SH-SY5Y (cell line): Measurements from ENCODE around the gene PEX14.

Source experiments
- GATA2 ChIP-seq: IDR thresholded peaks from 2 replicates; pipeline ENCODE4 v1.6.1; 2011; ENCODE audit warnings: mild to moderate bottlenecking, low read depth, low read length
- GATA3 ChIP-seq: IDR thresholded peaks from 2 replicates; pipeline ENCODE4 v1.6.1; 2011; ENCODE audit warnings: low read depth, mild to moderate bottlenecking, low read length, moderate library complexity

PEX14 gene

DNA sequence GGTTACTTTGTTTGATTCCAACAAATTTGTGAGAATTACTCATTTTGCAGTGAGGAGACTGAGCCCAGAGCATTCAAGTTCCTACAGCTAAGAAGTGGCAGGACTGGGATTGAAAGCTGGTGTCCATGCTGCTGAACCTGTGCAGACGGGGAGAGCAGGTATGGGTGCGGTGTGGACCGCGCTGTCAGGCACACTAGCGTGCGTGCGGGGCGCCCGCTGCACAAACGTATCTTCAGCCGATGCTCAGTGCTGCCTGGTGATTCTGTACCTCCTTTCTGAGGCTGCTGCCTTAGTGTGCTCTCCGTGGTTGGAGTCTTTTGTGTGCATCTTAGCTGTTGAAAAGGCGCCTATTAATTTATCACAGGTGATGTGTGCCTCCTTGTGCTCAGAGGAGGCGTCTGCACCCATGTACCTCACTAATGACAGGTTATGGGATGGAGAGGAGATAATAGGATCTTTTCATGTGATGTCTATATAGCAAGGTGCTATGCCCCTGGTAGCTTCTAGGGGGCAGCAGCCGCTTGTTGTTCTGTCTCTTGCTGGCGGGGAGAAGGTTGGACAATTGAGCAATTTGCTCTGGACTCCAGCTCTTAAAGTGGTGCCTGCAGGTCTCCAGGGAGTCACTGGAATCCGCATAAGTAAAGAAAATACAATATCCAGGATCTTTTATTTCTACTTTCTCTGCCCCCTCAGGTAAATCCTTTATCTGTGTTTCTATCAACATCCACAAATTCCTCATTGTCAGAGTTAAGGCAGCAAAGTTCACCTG, 32.5 kb downstream of the PEX14 start:
- TF ChIP-seq GATA3 (no peak), GATA2 (no peak)

DNA sequence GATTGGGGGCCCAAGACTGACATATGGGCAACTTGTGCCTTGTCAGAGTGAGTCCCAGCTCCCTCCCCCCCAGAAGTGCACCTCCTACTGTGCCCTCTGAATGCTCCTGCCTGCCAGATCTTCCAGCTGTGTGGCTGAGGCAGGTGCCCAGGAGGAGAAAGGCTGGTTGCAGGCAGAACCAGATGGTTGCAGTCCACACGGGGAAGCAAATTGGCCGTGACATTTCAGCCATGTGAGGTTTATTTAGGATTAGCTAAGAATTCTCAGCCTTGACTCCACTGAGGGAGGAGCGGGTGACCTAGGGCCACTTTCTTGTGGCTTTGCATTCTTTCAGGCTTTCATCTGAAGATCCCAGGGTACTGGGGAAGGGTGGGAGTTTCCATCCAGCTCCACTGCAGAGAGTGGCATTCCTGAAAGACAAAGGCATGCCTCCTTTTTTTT, 33.8 kb downstream of the PEX14 start:
- TF ChIP-seq GATA3 = no peak
- TF ChIP-seq GATA2 = no peak

DNA sequence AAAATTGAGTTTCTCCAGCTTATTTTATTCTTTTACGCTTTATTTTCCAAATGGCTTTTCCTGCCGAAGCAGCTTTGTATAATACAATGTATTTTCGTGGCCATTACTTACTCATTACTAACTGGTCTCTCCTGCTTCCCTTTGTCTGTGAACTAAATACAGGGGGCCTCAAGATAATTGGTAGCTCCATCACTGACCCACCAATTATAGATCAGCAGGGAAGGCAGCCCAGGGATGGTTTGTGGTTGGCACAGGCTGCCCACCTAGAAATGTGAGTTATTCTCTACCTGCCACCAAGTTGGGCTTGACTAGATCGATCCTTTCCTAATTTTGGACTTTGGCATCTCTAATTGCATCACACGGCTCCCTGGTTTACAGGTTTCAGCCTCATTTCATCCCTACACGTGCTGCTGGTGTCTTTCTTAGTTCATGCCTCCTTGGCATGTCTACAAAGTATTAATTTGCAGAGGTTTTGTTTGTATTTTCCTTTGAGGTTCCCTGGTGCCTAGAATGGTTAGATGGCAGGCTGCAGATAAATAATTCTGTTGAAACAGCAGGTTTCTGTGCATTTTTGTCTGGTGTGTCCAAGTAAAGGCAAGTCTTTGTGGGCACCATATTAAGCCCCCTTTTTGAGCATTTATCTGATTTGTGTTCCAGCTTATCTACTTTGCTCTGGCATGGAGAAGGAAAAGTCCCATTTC, 35.2 kb downstream of the PEX14 start:
- TF ChIP-seq GATA2 (no peak), GATA3 (no peak)

DNA sequence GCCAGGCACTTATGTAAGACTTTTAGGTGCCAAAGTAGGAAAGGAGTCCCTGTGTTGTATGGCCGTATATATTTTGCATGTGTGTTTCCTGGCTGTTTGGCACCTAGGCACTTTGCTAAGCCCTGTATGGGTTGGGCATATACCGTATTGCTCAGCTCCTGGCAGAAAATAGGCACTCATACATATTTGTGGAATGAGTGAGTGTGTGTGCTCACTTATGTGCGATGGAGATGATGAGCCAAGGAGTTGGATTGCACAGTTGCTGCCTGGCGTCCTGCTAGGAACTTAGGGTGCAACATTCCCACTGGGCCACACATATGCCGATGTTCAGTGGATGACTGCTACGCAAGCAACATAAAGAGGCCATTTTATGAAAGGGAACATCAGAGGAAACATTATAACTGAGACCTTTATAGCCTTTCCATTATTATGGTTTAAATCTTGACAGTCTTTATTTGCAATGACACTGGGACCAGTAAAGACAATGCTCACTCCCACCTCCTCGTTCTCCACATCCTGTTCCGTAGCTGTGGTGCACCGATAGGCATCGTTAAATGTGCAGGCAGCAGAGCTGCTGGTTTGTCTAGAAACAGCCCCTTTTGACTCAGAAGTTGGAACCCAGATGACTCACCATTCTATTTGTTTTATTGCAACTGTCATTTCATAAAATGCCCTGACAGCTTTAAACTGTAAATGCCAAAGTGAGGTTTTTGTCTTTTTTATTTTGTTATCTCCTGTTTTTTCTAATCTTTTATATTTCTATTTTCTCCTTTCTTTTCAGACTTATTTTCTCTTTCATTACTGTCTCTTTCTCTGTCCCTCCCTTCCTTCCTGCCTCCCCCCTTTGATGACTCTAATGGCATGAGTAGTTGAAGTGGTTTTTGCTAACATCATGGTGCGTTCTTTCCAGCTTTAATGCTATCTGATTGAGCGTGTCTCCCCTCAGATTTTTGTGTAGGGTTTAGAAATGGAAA, 36.1 kb downstream of the PEX14 start:
- TF ChIP-seq GATA3 (no peak), GATA2 (no peak)

DNA sequence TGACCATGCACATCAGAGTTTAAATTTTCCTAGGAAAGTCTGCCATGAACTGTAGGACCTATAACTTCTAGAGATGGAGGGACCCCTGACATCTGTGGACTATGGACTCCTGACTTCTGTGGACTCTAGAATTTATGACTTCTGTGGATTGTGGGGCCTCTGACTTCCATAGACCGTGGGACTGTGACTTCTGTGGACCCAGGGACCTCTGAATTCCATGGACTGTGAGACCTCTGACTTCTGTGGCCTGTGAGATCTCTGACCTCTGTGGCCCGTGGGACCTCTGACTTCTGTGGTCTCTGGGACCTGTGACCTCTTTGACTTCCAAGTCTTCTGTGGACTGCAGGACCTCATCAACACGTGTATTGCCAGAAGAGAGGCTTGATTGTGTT, 36.7 kb downstream of the PEX14 start:
- no peak for TF ChIP-seq GATA2
- TF ChIP-seq GATA3 = no peak

DNA sequence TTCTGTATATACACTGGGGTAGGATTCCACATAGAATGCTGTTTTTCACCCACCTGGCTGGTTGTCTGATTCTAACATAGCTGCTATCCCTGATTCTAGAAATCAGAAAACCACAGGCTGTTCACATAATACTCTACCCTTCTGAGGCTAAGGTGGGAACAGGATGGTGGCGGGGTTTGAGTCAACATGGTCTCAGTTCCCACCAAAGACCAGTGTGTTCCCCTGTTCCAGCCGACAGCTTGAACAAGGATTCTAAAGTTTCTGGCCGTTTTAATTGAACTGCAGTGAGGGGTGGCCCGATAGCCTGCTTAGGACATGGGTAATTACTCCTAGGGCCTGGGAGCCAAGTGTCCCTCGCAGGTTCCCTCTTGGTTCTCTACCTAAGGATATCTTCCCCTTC, 38.4 kb downstream of the PEX14 start:
- TF ChIP-seq GATA3 (no peak), GATA2 (no peak)

DNA sequence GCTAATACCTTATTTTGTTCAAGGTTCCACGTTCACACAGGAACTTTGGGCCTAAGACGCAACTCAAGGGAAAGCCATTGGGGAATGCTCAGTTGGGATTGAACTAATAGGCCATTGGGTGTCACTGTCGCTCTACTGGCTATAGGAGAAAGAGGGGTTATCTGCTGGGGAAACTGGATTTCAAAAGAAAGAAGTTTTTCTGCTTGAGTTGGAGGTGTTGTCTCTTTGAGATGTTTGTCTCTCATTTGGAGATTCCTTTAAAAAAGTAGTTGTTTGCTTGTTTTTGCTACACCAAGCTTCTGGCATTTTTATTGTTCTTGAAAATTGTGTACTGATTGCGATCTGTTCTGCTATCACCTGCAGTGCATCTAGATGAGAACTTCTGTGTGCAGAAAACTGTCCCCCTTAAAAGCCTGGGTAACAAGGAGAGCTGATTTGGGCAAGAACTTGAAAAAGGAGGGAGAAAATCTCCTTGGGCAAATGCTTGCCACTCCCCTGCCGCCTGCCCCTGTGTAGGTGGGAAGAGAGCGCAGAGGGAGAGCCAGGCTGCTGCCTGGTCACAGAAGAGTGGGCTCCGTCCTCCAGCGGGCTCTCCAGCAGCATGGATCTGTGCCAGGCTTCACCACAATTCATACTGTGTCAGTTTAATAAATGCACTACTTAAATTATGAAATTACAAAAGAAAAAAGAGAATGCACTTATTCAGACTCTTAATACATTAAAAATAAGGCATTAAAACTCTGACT, 39.9 kb downstream of the PEX14 start:
- peak; percentile 68 for TF ChIP-seq GATA2
- TF ChIP-seq GATA3 = no peak

DNA sequence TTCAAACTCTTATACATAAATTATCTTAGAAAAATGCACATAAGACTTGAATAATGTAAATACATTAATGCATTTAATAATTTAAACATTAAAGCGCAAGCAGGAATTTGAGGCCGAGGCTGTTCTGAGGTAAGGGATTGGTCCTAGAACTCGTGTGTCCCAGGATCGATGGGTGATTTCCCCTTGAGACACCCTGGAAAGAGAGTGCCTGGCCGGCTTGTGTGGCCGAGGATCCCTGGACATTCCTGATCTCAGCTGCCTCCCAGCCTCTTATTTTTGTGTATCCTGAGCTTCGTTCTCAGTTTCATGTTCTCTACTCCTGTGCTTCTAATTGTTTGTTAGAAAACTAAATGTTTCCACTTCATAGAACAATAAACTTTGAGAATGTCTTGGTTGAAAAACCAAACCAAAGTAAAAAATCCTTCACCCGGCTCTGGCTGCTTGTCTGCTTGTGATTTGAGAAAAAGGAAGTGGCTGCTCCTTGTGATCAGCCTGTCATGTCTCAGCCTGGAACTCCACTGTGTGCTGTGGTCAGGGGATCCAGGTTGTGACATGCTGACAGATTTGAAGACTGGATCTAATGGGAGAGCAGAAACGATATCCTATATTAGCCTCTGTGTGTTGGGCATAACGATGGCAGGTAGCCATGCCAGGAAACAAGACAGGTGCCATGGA, 40.7 kb downstream of the PEX14 start:
- TF ChIP-seq GATA3 (no peak), GATA2 (no peak)

DNA sequence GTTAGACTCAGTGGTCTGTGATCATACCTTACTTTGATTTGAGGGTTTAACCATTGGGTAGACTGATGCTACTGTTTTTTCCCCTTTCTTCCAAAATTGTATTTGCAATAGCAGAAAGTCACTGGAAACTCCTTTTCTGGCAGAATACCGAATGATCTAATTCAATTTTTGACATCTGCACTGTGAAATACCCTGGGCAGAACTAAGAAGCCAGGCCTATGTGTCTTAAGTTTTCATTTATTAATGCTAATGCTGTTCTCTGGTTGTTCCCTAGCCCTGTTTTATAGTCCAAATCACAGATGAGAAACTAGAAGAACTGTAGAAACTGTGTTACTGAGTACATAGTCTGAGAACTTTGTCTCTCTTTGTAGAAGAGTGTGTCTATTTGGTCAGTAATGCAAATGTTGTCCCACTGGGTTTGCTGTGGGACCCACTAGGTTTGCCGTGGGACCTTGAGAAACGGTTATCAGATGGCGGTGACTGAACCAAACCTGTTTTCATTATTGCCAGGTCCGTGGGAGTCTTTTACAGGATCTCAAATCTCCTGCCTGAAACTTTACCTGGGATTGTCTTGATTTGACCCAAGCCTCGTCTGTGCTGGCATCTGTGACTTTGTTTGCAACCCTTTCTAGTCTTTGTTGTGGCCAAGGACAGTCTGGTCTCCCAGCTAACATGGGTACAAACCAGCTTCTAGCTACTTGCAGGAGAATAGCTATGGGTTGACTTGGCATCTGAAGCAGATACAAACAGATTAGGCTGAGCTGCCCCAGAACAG, 41.4 kb downstream of the PEX14 start:
- no peak for TF ChIP-seq GATA3
- no peak for TF ChIP-seq GATA2

DNA sequence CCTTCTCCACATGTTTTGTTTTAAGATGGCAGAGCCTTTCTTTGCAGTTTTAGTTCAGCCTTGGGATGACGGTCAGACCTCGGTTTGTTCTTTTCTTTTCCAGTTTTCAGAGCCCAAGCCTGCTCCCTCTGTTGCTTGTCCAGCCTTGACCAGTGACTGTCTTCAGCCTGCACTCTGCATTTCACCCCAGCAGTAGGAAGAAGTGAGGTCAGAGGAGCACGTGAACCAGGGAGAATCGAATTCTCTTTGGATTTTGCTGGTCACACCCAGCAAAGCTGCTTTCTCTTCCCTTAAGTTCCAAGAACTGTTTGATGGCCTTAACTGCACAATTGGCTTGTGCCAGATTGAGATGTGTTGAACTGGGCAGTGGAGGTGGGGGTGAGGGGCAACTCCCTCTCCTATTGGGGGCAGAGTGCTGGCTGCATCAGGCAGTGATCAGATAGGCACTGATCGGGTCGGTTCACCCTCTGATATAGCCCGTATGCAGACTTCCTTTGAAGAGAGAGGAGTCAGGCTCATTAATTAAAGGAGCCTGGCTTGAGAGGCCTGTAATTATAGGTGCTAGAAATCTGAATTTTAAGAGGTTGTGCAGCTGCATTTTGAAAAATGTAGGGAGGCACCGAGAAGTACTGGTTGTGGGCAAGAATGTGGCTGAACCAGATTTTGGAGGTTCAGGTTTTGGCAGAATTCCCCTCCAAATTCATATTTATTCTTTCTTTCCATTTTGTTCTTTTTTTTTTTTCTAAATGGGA, 42.4 kb downstream of the PEX14 start:
- TF ChIP-seq GATA2 = no peak
- TF ChIP-seq GATA3 = no peak

DNA sequence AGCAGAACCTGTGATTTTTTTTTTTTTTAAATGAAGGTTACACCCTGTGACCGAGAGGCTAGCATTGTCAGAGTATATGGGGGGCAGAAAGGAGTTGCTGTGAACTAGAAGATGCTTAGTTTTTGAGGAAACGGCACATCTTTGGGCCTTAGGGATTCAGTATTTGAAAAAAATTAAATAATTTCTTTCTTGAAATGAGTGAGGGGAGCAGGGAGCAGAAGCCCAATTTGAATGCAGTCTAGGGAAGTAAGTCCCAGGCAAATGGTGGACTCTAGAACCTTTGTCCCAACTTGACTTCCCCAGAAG, 42.9 kb downstream of the PEX14 start:
- TF ChIP-seq GATA3 (no peak), GATA2 (no peak)

DNA sequence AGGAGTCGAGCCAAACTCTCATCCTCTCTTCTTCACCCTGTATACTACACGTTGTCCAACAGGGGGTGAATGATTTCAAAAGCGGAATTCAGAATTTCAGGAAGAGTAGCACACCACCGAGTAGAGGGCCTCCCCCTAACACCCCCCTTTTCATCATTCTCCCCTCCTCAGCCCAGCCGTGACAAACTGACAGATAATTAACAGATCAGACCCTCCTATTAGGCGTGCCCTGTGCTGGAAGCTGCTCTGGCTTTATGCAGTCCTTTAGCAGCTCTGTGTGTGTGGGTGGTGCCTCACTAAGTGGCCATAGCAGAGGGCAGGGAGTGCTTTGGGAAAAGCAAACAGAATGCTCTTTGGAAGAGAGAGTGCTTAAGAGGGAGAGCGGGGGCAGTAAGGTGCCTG, 44.3 kb downstream of the PEX14 start:
- no peak for TF ChIP-seq GATA2
- TF ChIP-seq GATA3 = no peak

DNA sequence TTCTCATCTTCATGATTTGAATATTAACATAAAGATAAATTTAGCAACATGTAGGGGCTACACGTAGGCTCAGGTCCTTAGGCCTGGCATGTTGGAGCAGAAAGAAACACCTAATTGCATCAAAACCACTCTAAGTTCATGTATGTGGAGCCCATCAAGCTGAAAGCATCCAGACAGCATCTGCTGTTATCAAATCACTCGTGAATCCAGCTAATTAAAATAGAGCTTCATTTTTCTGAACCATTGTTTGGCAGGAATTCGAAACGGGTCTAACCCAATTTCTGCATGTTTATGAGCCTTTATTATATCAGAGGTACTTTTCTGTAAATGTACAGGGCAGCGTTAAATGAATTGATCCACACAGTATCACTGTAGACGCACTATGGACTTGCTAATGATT, 45.7 kb downstream of the PEX14 start:
- TF ChIP-seq GATA2 (0 out of 2 replicates have a peak, but pooled peaks have one; percentile 14), GATA3 (no peak)
